ENCODE results near the gene IL1RAPL2.

The IL1RAPL2 gene

GRCh38 chrX:105477351-105477750 lies 911.4 kb downstream of the IL1RAPL2 start:
- no peak for DNase-seq

- no peak for DNase-seq
Observed at GRCh38 chrX:105480646-105481310, 914.8 kb downstream of the IL1RAPL2 start.

DNA sequence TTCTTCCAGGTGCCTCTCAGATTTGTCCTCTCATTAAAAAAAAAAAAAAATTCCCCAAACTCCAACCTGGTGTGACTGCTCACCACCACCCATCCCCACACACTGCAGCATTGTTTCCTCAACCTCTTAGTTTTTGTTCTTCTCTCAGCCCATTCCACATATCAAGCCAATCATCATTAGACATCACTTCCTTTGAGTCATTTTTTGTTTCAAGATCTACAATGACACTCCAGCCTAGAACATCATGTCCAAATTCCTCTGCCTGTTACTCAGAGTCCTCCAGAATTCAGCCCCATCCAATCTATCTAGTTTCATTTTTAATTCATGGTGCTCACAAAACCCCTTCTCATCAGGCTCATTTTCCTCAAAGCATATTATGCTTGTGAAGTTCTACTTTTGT lies 917.0 kb downstream of the IL1RAPL2 start:
- no peak for DNase-seq

DNA sequence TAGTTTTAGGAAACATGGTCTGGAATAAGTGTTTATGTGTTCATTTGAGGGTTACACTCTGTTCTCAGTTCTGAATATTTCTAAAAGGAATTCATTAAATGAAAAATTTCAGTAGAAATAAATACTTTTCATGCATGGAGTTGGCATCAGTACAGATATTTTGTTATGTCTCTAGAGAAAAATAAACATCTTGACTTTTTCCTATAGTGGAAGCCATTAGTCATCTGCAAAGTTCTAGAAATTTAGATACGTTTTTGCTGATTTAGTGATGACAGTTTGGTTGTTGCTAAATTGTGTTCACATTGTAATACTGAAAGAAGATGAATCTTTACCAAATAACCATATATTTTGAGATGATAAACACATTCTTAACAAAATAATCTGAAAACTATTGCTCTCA lies 922.7 kb downstream of the IL1RAPL2 start:
- no peak for DNase-seq

- no peak for DNase-seq
Observed at GRCh38 chrX:105495376-105495775, 929.4 kb downstream of the IL1RAPL2 start.

GRCh38 chrX:105502336-105502735 lies 936.3 kb downstream of the IL1RAPL2 start:
- DNase-seq = no peak

DNA sequence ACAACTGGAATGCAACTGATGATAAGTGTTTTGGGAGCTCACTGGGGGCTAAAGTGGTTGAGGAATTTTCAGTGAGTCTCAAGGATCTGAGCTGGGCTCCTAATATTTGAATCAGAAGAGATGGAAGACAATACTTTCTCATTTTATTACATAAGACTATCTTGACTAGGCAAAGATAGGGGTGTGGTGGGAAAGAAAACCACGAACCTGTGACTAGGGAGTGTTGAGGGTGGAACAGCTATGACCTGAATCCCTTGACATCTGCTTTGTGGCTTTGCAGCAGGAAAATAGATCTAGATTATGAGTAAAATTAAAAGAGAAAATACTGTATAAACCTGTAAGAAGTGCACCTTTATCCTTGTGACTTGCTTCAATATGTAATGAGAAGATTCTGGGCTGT lies 949.6 kb downstream of the IL1RAPL2 start:
- DNase-seq = no peak

- DNase-seq = no peak
Observed at GRCh38 chrX:105526431-105526830, 960.4 kb downstream of the IL1RAPL2 start.

- DNase-seq = no peak
Observed at GRCh38 chrX:105527759-105528158, 961.8 kb downstream of the IL1RAPL2 start.

DNA sequence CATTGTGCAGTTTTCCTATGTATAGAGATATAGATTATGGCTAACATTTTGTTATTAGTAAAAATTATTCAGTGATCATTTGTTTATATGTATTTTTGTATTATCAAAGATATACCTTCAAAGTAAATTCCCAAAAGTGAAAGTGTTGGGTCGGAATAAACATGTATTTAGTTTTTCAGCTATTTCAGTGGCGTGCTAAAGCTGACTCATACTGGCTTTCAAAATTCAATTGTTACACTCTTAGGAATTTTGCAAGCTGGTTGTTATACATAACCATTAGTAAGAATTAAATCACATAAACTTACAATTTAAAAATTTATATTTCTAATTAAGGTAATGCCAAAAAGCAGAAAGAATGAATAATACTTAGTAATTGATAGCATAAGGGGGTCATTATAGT lies 968.0 kb downstream of the IL1RAPL2 start:
- no peak for DNase-seq

GRCh38 chrX:105543283-105543682 lies 977.3 kb downstream of the IL1RAPL2 start:
- DNase-seq = no peak

GRCh38 chrX:105550043-105550663 lies 984.2 kb downstream of the IL1RAPL2 start:
- no peak for DNase-seq

- DNase-seq = no peak
Observed at GRCh38 chrX:105552395-105552794, 986.4 kb downstream of the IL1RAPL2 start.

GRCh38 chrX:105553118-105553517 lies 987.1 kb downstream of the IL1RAPL2 start:
- DNase-seq = no peak

- DNase-seq = no peak
Observed at GRCh38 chrX:105564501-105564900, 998.5 kb downstream of the IL1RAPL2 start.

DNA sequence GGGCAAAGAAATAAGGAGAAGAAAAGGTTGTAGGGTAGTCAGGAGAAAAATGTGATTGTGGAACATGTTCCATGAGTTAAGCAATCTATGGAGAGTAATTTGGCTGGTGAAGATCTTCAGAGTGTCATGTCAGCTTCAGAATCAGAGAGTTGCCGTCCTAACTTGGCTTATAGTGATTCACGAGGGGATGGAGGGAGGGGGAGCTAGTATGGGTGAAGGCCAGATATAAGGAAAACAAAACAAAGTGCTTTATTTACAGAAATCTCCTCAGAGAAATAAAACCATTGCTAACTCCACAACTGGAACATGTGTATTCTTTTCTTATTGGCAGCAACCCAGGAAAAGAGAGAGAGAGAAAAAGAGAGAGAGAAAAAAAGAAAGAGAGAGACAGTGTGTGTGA lies 999.9 kb downstream of the IL1RAPL2 start:
- DNase-seq = no peak

- DNase-seq = no peak
Observed at GRCh38 chrX:105567082-105567481, 1001.1 kb downstream of the IL1RAPL2 start.

GRCh38 chrX:105608745-105609144 lies 1042.7 kb downstream of the IL1RAPL2 start:
- DNase-seq = no peak

DNA sequence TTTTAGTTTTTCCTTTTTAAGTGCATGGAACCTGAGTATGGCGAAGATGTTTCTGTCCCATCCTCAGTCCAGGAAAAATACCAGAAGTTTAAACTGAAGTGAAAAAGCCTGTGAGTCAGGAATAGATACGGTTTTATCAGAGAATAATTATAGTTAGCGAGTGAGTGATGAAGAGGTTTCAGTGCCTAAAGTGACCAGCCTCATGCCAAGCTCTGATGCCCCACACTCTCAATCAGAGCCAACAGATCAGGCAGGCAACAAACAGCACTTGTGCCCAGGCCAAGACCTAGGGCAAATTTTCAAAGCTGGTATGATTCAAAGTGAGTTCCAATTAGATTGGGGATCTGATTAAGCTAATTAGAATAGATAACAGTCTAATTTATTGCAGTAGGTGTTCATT lies 1043.5 kb downstream of the IL1RAPL2 start:
- no peak for DNase-seq

DNA sequence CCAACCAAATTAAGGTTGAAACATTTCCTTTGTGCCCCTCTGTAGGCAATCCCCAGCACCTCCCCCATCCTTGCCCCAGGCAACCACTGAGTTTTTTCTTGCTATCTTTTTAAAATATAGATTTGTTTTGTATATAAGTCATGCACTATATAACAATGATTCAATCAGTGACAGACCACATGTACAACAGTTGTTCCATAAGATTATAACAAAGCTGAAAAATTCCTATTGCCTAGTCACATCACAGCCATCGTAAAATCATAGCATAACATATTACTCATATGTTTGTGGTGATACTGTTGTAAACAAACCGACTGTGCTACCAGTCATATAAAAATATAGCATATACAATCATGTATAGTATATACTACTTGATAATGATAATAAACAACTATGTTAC lies 1044.4 kb downstream of the IL1RAPL2 start:
- DNase-seq = no peak

- DNase-seq = no peak
Observed at GRCh38 chrX:105618393-105619101, 1052.5 kb downstream of the IL1RAPL2 start.

- DNase-seq = no peak
Observed at GRCh38 chrX:105634180-105634579, 1068.2 kb downstream of the IL1RAPL2 start.

DNA sequence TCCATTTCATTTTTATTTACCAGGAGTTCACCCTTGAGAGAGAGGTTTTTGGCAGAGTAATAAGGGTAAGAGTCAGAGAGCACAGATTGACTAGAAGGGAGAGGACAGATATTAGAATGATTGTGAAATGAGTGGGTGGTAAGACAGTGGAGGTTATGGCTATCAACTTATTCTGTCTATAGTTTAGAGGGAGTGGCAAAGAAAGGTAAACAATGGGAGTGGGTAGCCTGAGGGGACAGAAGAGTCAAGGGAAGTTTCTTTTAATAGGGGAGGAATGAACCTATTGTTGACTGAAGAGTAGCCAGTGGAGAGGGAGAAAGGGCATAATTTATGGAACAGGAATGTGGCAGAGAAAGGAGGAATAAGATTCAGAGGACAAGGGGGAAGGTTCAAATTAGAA lies 1069.8 kb downstream of the IL1RAPL2 start:
- DNase-seq = no peak

- no peak for DNase-seq
Observed at GRCh38 chrX:105636667-105637066, 1070.7 kb downstream of the IL1RAPL2 start.
